Activated naive CD8-positive, alpha-beta T cell (primary cell): ENCODE results near the gene RNU4-1.

Source experiments
- H3K27ac Mint-ChIP-seq: one replicate; pipeline ENCODE4 v1.8.0; 2021; ENCODE audit warnings: mixed read lengths
- H3K27me3 Mint-ChIP-seq: one replicate; pipeline ENCODE4 v1.8.0; 2021; ENCODE audit warnings: mixed read lengths
- H3K36me3 Mint-ChIP-seq: one replicate; pipeline ENCODE4 v1.8.0; 2021; ENCODE audit warnings: mixed read lengths
- H3K4me1 Mint-ChIP-seq: one replicate; pipeline ENCODE4 v1.8.0; 2021; ENCODE audit warnings: low read depth, mixed read lengths
- H3K4me3 Mint-ChIP-seq: one replicate; pipeline ENCODE4 v1.8.0; 2021; ENCODE audit warnings: mild to moderate bottlenecking, mixed read lengths
- H3K9me3 Mint-ChIP-seq: one replicate; pipeline ENCODE4 v1.8.0; 2021; ENCODE audit warnings: low read depth, mixed read lengths

Gene RNU4-1

DNA sequence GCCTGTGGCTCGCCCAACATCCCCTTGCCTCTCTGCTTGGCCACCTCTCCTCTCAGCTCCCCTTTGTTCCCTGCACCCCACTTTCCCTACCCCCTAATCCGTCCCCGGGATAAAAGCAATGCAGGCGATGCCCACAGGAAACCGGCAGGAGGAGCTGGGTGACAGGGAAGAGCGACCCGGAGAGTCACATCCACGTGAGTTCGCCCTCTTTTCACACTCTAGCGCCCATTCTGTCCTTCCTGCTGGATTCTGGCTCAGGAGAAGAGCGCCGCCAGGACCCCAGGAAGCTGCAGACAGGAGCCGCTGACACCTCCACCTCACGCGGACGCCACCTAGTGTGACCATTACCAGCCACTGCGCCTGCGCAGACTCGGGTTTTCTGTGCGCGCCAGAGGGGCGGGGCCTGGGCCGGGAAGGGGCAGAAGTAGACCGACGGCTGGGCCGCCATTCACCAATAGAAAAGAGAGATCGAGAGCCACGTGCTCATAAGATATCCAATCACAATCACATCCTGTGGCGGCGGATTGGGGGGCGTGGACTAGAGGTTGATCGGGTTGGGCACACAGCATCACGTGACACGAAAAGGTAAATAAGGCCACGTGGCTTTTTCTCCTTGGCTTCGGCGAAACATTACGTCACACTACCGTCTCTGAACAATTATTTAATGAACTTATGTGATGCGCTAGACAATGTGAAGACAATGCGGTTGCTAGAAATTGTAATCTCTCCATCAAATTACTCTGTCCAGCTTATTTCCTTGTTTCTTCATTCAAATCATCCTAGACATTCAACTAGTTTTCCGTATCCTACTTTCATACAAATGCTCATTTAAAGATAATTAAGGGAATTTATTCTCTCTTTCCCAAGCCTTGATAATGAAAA, 24.4 kb upstream of the RNU4-1 start:
- no peaks in the 10 kb centered on the region for H3K36me3 Mint-ChIP-seq
- H3K27ac Mint-ChIP-seq: peak overlapping the region; percentile 95
- no peaks in the 10 kb centered on the region for H3K9me3 Mint-ChIP-seq
- H3K4me1 Mint-ChIP-seq: peaks cover 13% of the 10 kb centered on the region
- H3K4me3 Mint-ChIP-seq: peak overlapping the region; percentile 92
- H3K27me3 Mint-ChIP-seq: no peaks in the 10 kb centered on the region

GRCh38 chr12:120316798-120317223, 23.8 kb upstream of the RNU4-1 start:
- H3K27ac Mint-ChIP-seq: peak overlapping the region; percentile 95
- H3K9me3 Mint-ChIP-seq: no peaks in the 10 kb centered on the region
- H3K4me1 Mint-ChIP-seq: peaks cover 13% of the 10 kb centered on the region
- peak overlapping the region; percentile 92 for H3K4me3 Mint-ChIP-seq
- no peaks in the 10 kb centered on the region for H3K27me3 Mint-ChIP-seq
- no peaks in the 10 kb centered on the region for H3K36me3 Mint-ChIP-seq

- Mint-ChIP-seq H3K36me3 (no peaks in the 10 kb centered on the region), H3K27ac (no peak overlapping the region), H3K9me3 (no peaks in the 10 kb centered on the region), H3K27me3 (no peaks in the 10 kb centered on the region), H3K4me3 (no peak overlapping the region), H3K4me1 (peaks cover 13% of the 10 kb centered on the region)
Observed at GRCh38 chr12:120314220-120314619, 21.2 kb upstream of the RNU4-1 start.

DNA sequence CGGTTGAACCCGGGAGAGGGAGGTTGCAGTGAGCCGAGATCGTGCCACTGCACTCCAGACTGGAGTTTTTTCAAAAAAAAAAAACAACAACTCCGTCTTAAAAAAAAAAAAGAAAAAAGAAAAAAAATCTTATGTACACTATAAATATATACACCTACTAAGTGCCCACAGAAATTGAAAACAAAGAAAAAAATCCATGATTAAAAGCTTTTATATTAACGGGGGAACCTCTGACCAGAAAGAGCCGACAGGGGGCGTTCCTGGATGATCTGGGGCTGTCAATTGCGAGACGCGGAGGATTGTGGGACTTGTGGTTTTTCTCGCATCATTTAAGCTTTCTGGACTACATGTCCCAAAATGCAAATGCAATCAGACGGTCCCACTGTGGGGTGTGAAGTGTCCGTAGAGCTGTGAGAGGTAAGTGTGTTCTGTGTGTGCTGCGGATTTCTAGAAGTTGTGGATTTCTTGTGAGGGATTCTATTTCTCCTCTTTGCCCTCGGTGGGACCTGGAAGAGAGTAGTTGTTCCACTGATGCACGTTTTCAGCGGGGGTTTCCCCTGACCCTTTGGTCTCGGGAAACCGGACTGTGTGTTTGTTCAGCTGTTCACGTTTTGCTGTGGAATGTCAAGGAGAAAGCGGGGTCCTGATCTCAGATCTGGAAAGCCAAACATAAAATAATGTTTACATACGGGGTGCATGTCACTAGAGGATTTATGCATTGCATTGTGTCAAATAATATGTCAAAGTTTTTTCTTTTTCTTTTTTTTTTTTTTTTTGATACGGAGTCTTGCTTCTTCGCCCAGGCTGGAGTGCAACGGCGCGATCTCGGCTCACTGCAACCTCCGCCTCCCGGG, 9.2 kb upstream of the RNU4-1 start, which contains the start of gene SIRT4:
TSS of gene SIRT4 (plus strand) at position 360 of the 854 bp plus-strand sequence. CDS start 1,241 bp downstream, outside the sequence.
- Mint-ChIP-seq H3K9me3 (no peaks in the 10 kb centered on the region), H3K36me3 (no peaks in the 10 kb centered on the region), H3K27me3 (no peaks in the 10 kb centered on the region), H3K27ac (peak within 1 kb of the TSS; percentile 95), H3K4me1 (peaks cover 9% of the 10 kb centered on the region), H3K4me3 (peak within 1 kb of the TSS; percentile 97)

- Mint-ChIP-seq H3K27me3 (no peaks in the 10 kb centered on the region), H3K4me3 (no peak overlapping the region), H3K4me1 (peaks cover 12% of the 10 kb centered on the region), H3K9me3 (no peaks in the 10 kb centered on the region), H3K36me3 (no peaks in the 10 kb centered on the region), H3K27ac (no peak overlapping the region)
Observed at GRCh38 chr12:120292411-120292660, 701 bp downstream of the RNU4-1 start.

GRCh38 chr12:120290609-120291305, 2.3 kb downstream of the RNU4-1 start:
- no peaks in the 10 kb centered on the region for H3K27me3 Mint-ChIP-seq
- peak overlapping the region; percentile 50 for H3K27ac Mint-ChIP-seq
- no peaks in the 10 kb centered on the region for H3K9me3 Mint-ChIP-seq
- H3K4me1 Mint-ChIP-seq: peaks cover 12% of the 10 kb centered on the region
- no peak overlapping the region for H3K4me3 Mint-ChIP-seq
- no peaks in the 10 kb centered on the region for H3K36me3 Mint-ChIP-seq

DNA sequence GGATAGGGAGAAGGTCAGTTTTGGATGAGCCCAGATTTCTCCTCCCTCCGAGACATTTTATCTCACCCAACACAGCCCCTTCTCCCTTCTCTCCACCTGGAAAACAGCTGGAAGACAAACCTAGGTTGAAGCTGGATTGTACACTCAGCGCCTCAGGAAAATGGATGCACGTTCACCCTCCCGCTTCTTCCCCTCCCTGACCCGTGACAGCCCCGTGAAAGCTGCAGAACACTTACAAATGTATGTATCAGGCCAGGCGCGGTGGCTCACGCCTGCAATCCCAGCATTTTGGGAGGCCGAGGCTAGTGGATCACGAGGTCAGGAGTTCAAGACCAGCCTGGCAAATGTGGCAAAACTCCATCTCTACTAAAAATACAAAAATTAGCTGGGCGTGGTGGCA, 5.5 kb downstream of the RNU4-1 start:
- Mint-ChIP-seq H3K4me1 (peaks cover 12% of the 10 kb centered on the region), H3K9me3 (no peaks in the 10 kb centered on the region), H3K27me3 (no peaks in the 10 kb centered on the region), H3K4me3 (no peak overlapping the region), H3K27ac (no peak overlapping the region), H3K36me3 (no peaks in the 10 kb centered on the region)

DNA sequence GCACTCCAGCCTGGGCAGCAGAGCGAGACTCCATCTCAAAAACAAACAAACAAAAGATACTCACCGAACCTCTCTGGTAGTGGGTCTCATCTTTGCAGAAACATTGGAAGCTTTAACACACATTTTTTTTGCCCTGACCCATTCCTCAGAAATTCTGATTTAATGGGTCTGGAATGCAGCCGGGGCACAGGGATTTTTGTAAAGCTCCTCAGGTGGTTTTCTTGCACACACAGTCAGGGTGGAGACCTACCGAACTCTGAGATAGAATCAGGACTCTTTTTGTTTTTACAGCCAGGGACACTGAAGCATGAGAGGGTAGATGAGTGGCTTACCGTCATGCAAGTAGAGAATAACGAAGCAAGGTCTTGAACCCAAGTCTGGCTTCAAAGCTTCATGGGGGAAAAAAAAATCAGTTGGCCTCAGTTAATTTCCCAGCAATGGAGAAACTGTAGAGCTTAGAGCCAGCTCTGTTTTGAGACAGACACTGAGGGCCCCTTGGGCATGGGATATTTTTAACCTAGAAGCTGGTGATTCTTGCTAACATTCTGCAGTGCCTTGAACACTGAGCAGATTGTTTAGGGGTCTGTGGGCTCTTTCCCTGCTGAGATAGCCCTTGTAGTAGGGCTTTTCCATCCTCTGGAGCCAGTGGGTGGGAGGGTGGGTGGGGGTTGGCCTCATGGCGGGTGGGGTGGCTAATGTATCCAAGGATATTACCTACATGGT, 6.1 kb downstream of the RNU4-1 start:
- no peaks in the 10 kb centered on the region for H3K27me3 Mint-ChIP-seq
- H3K36me3 Mint-ChIP-seq: no peaks in the 10 kb centered on the region
- H3K27ac Mint-ChIP-seq: no peak overlapping the region
- H3K9me3 Mint-ChIP-seq: no peaks in the 10 kb centered on the region
- H3K4me1 Mint-ChIP-seq: peaks cover 12% of the 10 kb centered on the region
- H3K4me3 Mint-ChIP-seq: no peak overlapping the region

DNA sequence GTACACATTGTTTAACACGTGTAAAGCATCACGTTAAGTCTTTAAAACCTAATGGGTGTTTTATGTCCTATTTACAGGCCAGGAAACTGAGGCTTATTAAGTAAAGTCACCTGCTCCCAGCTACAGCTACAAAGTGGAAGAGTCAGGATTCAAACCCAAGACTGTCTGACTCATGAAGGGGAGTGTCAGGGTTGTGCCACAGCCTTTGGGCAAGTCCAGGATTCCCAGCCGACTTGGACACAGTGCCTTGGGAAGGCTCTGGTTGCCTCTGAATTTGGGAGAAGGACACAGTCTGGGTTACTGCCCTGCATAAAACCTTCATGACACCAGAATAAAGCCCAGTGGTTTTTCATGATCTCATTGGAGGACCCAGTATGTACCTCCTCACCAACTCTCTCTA, 8.7 kb downstream of the RNU4-1 start:
- H3K4me3 Mint-ChIP-seq: no peak overlapping the region
- H3K4me1 Mint-ChIP-seq: peaks cover 2% of the 10 kb centered on the region
- no peaks in the 10 kb centered on the region for H3K27me3 Mint-ChIP-seq
- no peaks in the 10 kb centered on the region for H3K9me3 Mint-ChIP-seq
- H3K36me3 Mint-ChIP-seq: no peaks in the 10 kb centered on the region
- H3K27ac Mint-ChIP-seq: no peak overlapping the region

- Mint-ChIP-seq H3K4me3 (no peak overlapping the region), H3K36me3 (no peaks in the 10 kb centered on the region), H3K27ac (no peak overlapping the region), H3K9me3 (no peaks in the 10 kb centered on the region), H3K4me1 (peaks cover under 1% of the 10 kb centered on the region), H3K27me3 (no peaks in the 10 kb centered on the region)
Observed at GRCh38 chr12:120283318-120283717, 9.7 kb downstream of the RNU4-1 start.

GRCh38 chr12:120278137-120279069, 14.6 kb downstream of the RNU4-1 start:
- Mint-ChIP-seq H3K9me3 (no peaks in the 10 kb centered on the region), H3K4me3 (no peak overlapping the region), H3K27me3 (no peaks in the 10 kb centered on the region), H3K27ac (no peak overlapping the region), H3K4me1 (no peaks in the 10 kb centered on the region), H3K36me3 (no peaks in the 10 kb centered on the region)

- H3K9me3 Mint-ChIP-seq: no peaks in the 10 kb centered on the region
- H3K4me3 Mint-ChIP-seq: no peak overlapping the region
- no peak overlapping the region for H3K27ac Mint-ChIP-seq
- no peaks in the 10 kb centered on the region for H3K4me1 Mint-ChIP-seq
- H3K36me3 Mint-ChIP-seq: no peaks in the 10 kb centered on the region
- H3K27me3 Mint-ChIP-seq: no peaks in the 10 kb centered on the region
Observed at GRCh38 chr12:120276734-120277133, 16.3 kb downstream of the RNU4-1 start.

GRCh38 chr12:120267736-120268135, 25.3 kb downstream of the RNU4-1 start:
- H3K4me3 Mint-ChIP-seq: no peak overlapping the region
- H3K36me3 Mint-ChIP-seq: no peaks in the 10 kb centered on the region
- H3K27ac Mint-ChIP-seq: no peak overlapping the region
- H3K4me1 Mint-ChIP-seq: peaks cover 24% of the 10 kb centered on the region
- H3K27me3 Mint-ChIP-seq: no peaks in the 10 kb centered on the region
- H3K9me3 Mint-ChIP-seq: no peaks in the 10 kb centered on the region
